ENCODE results near the gene ZCCHC9.

GRCh38 chr5:81361600-81361999 is 60.2 kb downstream of the ZCCHC9 start:
- TF ChIP-seq GATA3 (IDR thresholded peaks at IDR 0.05; ENCODE audit: low read depth, low read length): no peak
- TF ChIP-seq GATA2 (IDR thresholded peaks at IDR 0.05; ENCODE audit: low read depth, low read length): no peak

Data from SH-SY5Y (cell line).